H9 (cell line): Measurements from ENCODE around the gene MAP2K7. TPM values are rescaled to one million over a fixed set of nuclear protein-coding genes. Genes with fewer than 3 reads are reported as not detected.

Experiments
- DNase-seq: peaks from one replicate; pipeline ENCODE4 v3.0.0-alpha.2; 2017
- H2AFZ ChIP-seq: one replicate; pipeline ENCODE4 v1.6.1; 2013; ENCODE audit warnings: mild to moderate bottlenecking, low read length, control low read depth, moderate library complexity
- H2AK5ac ChIP-seq: 2 replicates; pipeline ENCODE4 v1.6.1; 2013; ENCODE audit warnings: low read length, control low read depth, mixed read lengths; ENCODE audit not compliant: insufficient read length
- H2BK120ac ChIP-seq: one replicate; pipeline ENCODE4 v1.6.1; 2013; ENCODE audit warnings: low read depth, mild to moderate bottlenecking, low read length, control low read depth, inconsistent platforms; ENCODE audit not compliant: poor library complexity, severe bottlenecking
- H2BK12ac ChIP-seq: 2 replicates; pipeline ENCODE4 v1.6.1; 2013; ENCODE audit warnings: low read length, control low read depth, mixed read lengths, low read depth; ENCODE audit not compliant: insufficient read length
- H2BK15ac ChIP-seq: 2 replicates; pipeline ENCODE4 v1.6.1; 2013; ENCODE audit warnings: low read depth, low read length, control low read depth
- H2BK20ac ChIP-seq: one replicate; pipeline ENCODE4 v1.6.1; 2013; ENCODE audit warnings: low read depth, mild to moderate bottlenecking, low read length, control low read depth, inconsistent platforms; ENCODE audit not compliant: poor library complexity, severe bottlenecking
- H2BK5ac ChIP-seq: 2 replicates; pipeline ENCODE4 v1.6.1; 2013; ENCODE audit warnings: low read length, control low read depth, mixed read lengths; ENCODE audit not compliant: insufficient read length
- H3K14ac ChIP-seq: 2 replicates; pipeline ENCODE4 v1.6.1; 2013; ENCODE audit warnings: low read length, control low read depth; ENCODE audit not compliant: insufficient read depth
- H3K18ac ChIP-seq: 2 replicates; pipeline ENCODE4 v1.6.1; 2013; ENCODE audit warnings: low read depth, mild to moderate bottlenecking, mixed read lengths, low read length, control low read depth; ENCODE audit not compliant: insufficient read length
- H3K23ac ChIP-seq: 2 replicates; pipeline ENCODE4 v1.6.1; 2013; ENCODE audit warnings: low read length, control low read depth, mixed read lengths, low read depth; ENCODE audit not compliant: insufficient read length
- H3K23me2 ChIP-seq: 2 replicates; pipeline ENCODE4 v1.6.1; 2013; ENCODE audit warnings: low read depth, mild to moderate bottlenecking, mixed read lengths, low read length, control low read depth; ENCODE audit not compliant: insufficient read length, poor library complexity, severe bottlenecking
- H3K27ac ChIP-seq: 2 replicates; pipeline ENCODE4 v1.5.1; 2013; ENCODE audit warnings: low read length, control low read depth, mixed read lengths, low read depth; ENCODE audit not compliant: insufficient read length
- H3K27me3 ChIP-seq: 2 replicates; pipeline ENCODE4 v1.6.1; 2013; ENCODE audit warnings: low read length, control low read depth, inconsistent platforms; ENCODE audit not compliant: insufficient read depth
- H3K4ac ChIP-seq: 2 replicates; pipeline ENCODE4 v1.6.1; 2013; ENCODE audit warnings: low read depth, mild to moderate bottlenecking, control low read depth, inconsistent platforms, low read length, moderate library complexity
- H3K4me1 ChIP-seq: 2 replicates; pipeline ENCODE4 v1.6.1; 2013; ENCODE audit warnings: low read length, control low read depth, inconsistent platforms; ENCODE audit not compliant: insufficient read depth
- H3K4me2 ChIP-seq: 2 replicates; pipeline ENCODE4 v1.6.1; 2013; ENCODE audit warnings: low read length, control low read depth, mixed read lengths; ENCODE audit not compliant: insufficient read length, insufficient read depth
- H3K56ac ChIP-seq: 2 replicates; pipeline ENCODE4 v1.6.1; 2013; ENCODE audit warnings: low read depth, mild to moderate bottlenecking, mixed read lengths, low read length, control low read depth; ENCODE audit not compliant: insufficient read length
- H3K79me1 ChIP-seq: 2 replicates; pipeline ENCODE4 v1.6.1; 2013; ENCODE audit warnings: low read depth, mild to moderate bottlenecking, moderate library complexity, low read length, control low read depth, inconsistent platforms; ENCODE audit not compliant: insufficient read depth, poor library complexity, severe bottlenecking
- H3K79me2 ChIP-seq: 2 replicates; pipeline ENCODE4 v1.6.1; 2013; ENCODE audit warnings: low read length, control low read depth, inconsistent platforms; ENCODE audit not compliant: insufficient read depth
- H3K9ac ChIP-seq: 2 replicates; pipeline ENCODE4 v1.6.1; 2013; ENCODE audit warnings: low read length, control low read depth, mixed read lengths; ENCODE audit not compliant: insufficient read length; ENCODE audit errors: extremely low read depth
- H3K9me3 ChIP-seq: one replicate; pipeline ENCODE4 v1.6.1; 2013; ENCODE audit warnings: low read depth, low read length, inconsistent platforms; ENCODE audit not compliant: control insufficient read depth
- H3T11ph ChIP-seq: one replicate; pipeline ENCODE4 v1.6.1; 2013; ENCODE audit warnings: mild to moderate bottlenecking, low read length, control low read depth, inconsistent platforms
- H4K20me1 ChIP-seq: one replicate; pipeline ENCODE4 v1.6.1; 2013; ENCODE audit not compliant: control insufficient read depth, insufficient read length, insufficient read depth
- H4K5ac ChIP-seq: 2 replicates; pipeline ENCODE4 v1.6.1; 2013; ENCODE audit warnings: low read depth, mild to moderate bottlenecking, mixed read lengths, low read length, control low read depth; ENCODE audit not compliant: insufficient read length
- H4K8ac ChIP-seq: replicated peaks from 2 replicates; pipeline ENCODE4 v1.6.1; 2013; ENCODE audit warnings: low read length, control low read depth, mixed read lengths, low read depth; ENCODE audit not compliant: insufficient read length
- H4K91ac ChIP-seq: 2 replicates; pipeline ENCODE4 v1.6.1; 2013; ENCODE audit warnings: low read depth, mild to moderate bottlenecking, moderate library complexity, mixed read lengths, low read length, control low read depth; ENCODE audit not compliant: insufficient read length
- H3K27ac Mint-ChIP-seq, 3 experiments: 2 replicates in 2 of 3; 3 replicates in 1 of 3; pipeline ENCODE4 v1.8.0; 2020 to 2021; ENCODE audit warnings: mixed read lengths in 3 of 3, mild to moderate bottlenecking in 1 of 3, moderate library complexity in 1 of 3
- H3K27me3 Mint-ChIP-seq: 2 replicates; pipeline ENCODE4 v1.8.0; 2021; ENCODE audit warnings: low read depth, mild to moderate bottlenecking, moderate library complexity, mixed read lengths
- H3K36me3 Mint-ChIP-seq, 3 experiments: 2 replicates in 2 of 3; 3 replicates in 1 of 3; pipeline ENCODE4 v1.8.0; 2020 to 2021; ENCODE audit warnings: low read depth in 3 of 3, mixed read lengths in 3 of 3; ENCODE audit not compliant: insufficient read depth in 1 of 3
- H3K4me1 Mint-ChIP-seq, 2 experiments: 2 replicates each; pipeline ENCODE4 v1.8.0; 2020; ENCODE audit warnings: mixed read lengths in 2 of 2
- H3K4me3 Mint-ChIP-seq, 2 experiments: 2 replicates in 1 of 2; 3 replicates in 1 of 2; pipeline ENCODE4 v1.8.0; 2020 to 2021; ENCODE audit warnings: mild to moderate bottlenecking in 2 of 2, mixed read lengths in 2 of 2, moderate library complexity in 1 of 2
- H3K9me3 Mint-ChIP-seq, 2 experiments: 2 replicates in 1 of 2; 3 replicates in 1 of 2; pipeline ENCODE4 v1.8.0; 2020; ENCODE audit warnings: mild to moderate bottlenecking in 2 of 2, mixed read lengths in 2 of 2, moderate library complexity in 1 of 2
- CTCF ChIP-seq: fragments of 200-600 bp; sonication (generic); conservative IDR thresholded peaks from 3 replicates; pipeline ENCODE4 v1.8.0; 2021; ENCODE audit warnings: antibody characterized with exemption, mild to moderate bottlenecking
- WGBS: extraction: QIAGEN DNeasy Blood & Tissue Kit; methylation state at CpG from one replicate; pipeline ENCODE4 v1.1.7; 2013; ENCODE audit warnings: missing lambda C conversion rate, low lambda C conversion rate, mixed read lengths; ENCODE audit not compliant: insufficient read length; ENCODE audit errors: extremely low coverage; 5-methylcytosine and 5-hydroxymethylcytosine counted together
- total RNA-seq: library from RNA; stranded (reverse); gene quantifications from 2 replicates; pipeline ENCODE4 v1.2.1, GENCODE V29; 2021

MAP2K7 gene
- total RNA-seq, 1 experiment from 2014 or later, result 48.1 TPM

DNA sequence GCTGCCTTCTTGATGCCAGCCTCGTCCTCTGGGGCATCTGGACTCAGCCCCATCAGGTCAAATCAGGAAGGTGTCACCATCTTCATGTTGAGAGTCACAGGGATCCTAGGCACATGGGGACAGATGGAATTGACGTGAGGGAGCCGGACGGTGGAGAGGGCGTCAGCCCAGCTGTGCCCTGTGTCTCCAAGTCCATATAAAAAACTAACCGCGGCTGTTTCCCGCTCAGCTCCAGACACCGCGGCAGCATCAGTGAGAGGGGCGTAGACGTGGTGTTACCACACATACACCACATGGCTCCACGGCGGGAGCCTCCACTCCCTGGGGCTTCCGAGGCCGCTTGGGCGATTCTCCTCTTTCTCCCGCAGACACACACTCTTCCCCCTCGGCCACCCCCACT lies 23.8 kb upstream of the MAP2K7 start:
- H3K14ac ChIP-seq, result no peak overlapping the region
- no peaks in the 10 kb centered on the region for H3K79me1 ChIP-seq
- no peak for DNase-seq
- H3K4ac ChIP-seq, result no peak overlapping the region
- H3K27me3 Mint-ChIP-seq, result peaks cover 6% of the 10 kb centered on the region
- no peak overlapping the region for H3K56ac ChIP-seq
- no peak for TF ChIP-seq CTCF
- no peak overlapping the region for H3K4me2 ChIP-seq
- H2BK15ac ChIP-seq, result no peak overlapping the region
- 0 out of 4 replicates have a peak, but pooled peaks cover under 1 to 2% of the 10 kb centered on the region in 2 experiments for H3K4me1 Mint-ChIP-seq
- no peak overlapping the region for H3K18ac ChIP-seq
- H3K9me3 ChIP-seq, result no peaks in the 10 kb centered on the region
- no peak overlapping the region for H2BK20ac ChIP-seq
- no peak overlapping the region for H3T11ph ChIP-seq
- H2AFZ ChIP-seq, result no peak overlapping the region
- no peaks in the 10 kb centered on the region for H3K4me1 ChIP-seq
- H3K4me3 Mint-ChIP-seq, result no peak overlapping the region
- no peak overlapping the region for H4K8ac ChIP-seq
- H2BK120ac ChIP-seq, result no peak overlapping the region
- no peak overlapping the region for H2AK5ac ChIP-seq
- H3K9ac ChIP-seq, result no peak overlapping the region
- H2BK12ac ChIP-seq, result no peak overlapping the region
- no CpG with 5 or more reads among the region's 19 CpGs for whole genome bisulfite sequencing
- no peak overlapping the region for H2BK5ac ChIP-seq
- H3K9me3 Mint-ChIP-seq, result peaks cover 5 to 10% of the 10 kb centered on the region in 2 experiments; a peak in 3 of 5 replicates
- H4K20me1 ChIP-seq, result no peaks in the 10 kb centered on the region
- H3K23ac ChIP-seq, result no peak overlapping the region
- H3K27ac ChIP-seq, result no peak overlapping the region
- H3K36me3 Mint-ChIP-seq, result no peaks in the 10 kb centered on the region
- H3K23me2 ChIP-seq, result no peaks in the 10 kb centered on the region
- H3K79me2 ChIP-seq, result no peaks in the 10 kb centered on the region
- H4K91ac ChIP-seq, result no peak overlapping the region
- H3K27ac Mint-ChIP-seq, result no peak overlapping the region; a peak in 1 of 7 replicates
- H4K5ac ChIP-seq, result no peak overlapping the region
- no peaks in the 10 kb centered on the region for H3K27me3 ChIP-seq
